Loucy (cell line): Measurements from ENCODE around the gene NODAL.

ENCODE experiments used
- EZH2phosphoT487 ChIP-seq: fragments of 200-600 bp; IDR thresholded peaks from 2 replicates; pipeline ENCODE4 v1.6.1; 2018; ENCODE audit warnings: antibody characterized with exemption, mild to moderate bottlenecking, moderate library complexity, borderline replicate concordance
- TF ChIP-seq, protein P1 (sequence below): fragments of 200-600 bp; sonication (generic); conservative IDR thresholded peaks from 2 replicates; pipeline ENCODE4 v1.5.1; 2014; ENCODE audit warnings: mild to moderate bottlenecking, antibody characterized with exemption, low read length

DNA sequence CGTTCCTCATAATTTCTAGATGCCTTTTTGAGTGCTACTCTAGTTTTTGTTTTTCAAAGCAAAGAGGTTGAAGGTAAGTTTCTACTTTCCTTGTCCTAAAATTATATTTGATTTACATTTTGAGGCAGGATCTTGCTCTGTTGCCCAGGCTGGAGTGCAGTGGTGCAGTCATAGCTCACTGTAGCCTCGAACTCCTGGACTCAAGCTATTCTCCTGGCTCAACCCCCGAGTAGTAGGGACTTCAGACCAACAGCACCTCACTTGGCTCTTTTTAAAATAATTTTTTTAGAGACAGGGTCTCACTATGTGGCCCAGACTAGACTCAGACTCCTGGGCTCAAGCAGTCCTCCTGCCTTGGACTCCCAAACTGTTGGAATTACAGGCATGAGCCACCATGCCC, 22.8 kb downstream of the NODAL start:
- TF ChIP-seq, protein P1, sequence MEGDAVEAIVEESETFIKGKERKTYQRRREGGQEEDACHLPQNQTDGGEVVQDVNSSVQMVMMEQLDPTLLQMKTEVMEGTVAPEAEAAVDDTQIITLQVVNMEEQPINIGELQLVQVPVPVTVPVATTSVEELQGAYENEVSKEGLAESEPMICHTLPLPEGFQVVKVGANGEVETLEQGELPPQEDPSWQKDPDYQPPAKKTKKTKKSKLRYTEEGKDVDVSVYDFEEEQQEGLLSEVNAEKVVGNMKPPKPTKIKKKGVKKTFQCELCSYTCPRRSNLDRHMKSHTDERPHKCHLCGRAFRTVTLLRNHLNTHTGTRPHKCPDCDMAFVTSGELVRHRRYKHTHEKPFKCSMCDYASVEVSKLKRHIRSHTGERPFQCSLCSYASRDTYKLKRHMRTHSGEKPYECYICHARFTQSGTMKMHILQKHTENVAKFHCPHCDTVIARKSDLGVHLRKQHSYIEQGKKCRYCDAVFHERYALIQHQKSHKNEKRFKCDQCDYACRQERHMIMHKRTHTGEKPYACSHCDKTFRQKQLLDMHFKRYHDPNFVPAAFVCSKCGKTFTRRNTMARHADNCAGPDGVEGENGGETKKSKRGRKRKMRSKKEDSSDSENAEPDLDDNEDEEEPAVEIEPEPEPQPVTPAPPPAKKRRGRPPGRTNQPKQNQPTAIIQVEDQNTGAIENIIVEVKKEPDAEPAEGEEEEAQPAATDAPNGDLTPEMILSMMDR, result no peak
- TF ChIP-seq EZH2phosphoT487, result no peak
